Suprapubic skin (tissue), 4 donors: ENCODE results near the gene SETX. TPM values are rescaled to one million over a fixed set of nuclear protein-coding genes. Genes with fewer than 3 reads are reported as not detected.
A peak's percentile ranks its signal among the peaks of the same experiment; 100 is the strongest.

Experiments used
- DNase-seq, 2 donors: peaks; one replicate each; pipeline ENCODE4 v3.0.0-alpha.2; 2019; ENCODE audit warnings: low spot score in 2 of 2
- H3K27ac ChIP-seq: fragments of 200-600 bp; sonication (generic); one replicate; pipeline ENCODE4 v1.5.1; 2019
- H3K27me3 ChIP-seq: fragments of 200-600 bp; sonication (generic); one replicate; pipeline ENCODE4 v1.5.1; 2019
- H3K36me3 ChIP-seq: fragments of 200-600 bp; sonication (generic); one replicate; pipeline ENCODE4 v1.5.1; 2019
- H3K4me1 ChIP-seq: fragments of 200-600 bp; sonication (generic); one replicate; pipeline ENCODE4 v1.5.1; 2019
- H3K4me3 ChIP-seq: fragments of 200-600 bp; sonication (generic); one replicate; pipeline ENCODE4 v1.5.1; 2019; ENCODE audit warnings: mild to moderate bottlenecking
- H3K9me3 ChIP-seq: fragments of 200-600 bp; sonication (generic); one replicate; pipeline ENCODE4 v1.5.1; 2019
- EP300 ChIP-seq: sonication (generic); formaldehyde crosslinking; IDR thresholded peaks from one replicate; pipeline ENCODE4 v1.6.1; 2017; ENCODE audit warnings: antibody characterized with exemption
- POLR2A ChIP-seq, 2 donors: fragments of 450-650 bp; IDR thresholded peaks; one replicate each; pipeline ENCODE4 v1.6.1; 2017; ENCODE audit warnings: antibody characterized with exemption in 2 of 2, mild to moderate bottlenecking in 2 of 2, moderate library complexity in 2 of 2
- POLR2AphosphoS5 ChIP-seq, 3 donors: sonication (generic); formaldehyde crosslinking; IDR thresholded peaks; one replicate each; pipeline ENCODE4 v1.6.1; 2017; ENCODE audit warnings: antibody characterized with exemption in 3 of 3
- WGBS: methylation state at CpG from one replicate; pipeline ENCODE4 v1.1.5; 2018; 5-methylcytosine and 5-hydroxymethylcytosine counted together
- total RNA-seq, 4 donors: library from RNA; depleted of rRNA; stranded (reverse); fragments of >200 nt; gene quantifications; one replicate each; pipeline ENCODE4 v1.1.0, GENCODE V29; 2016
- TF ChIP-seq, protein P1 (sequence below), 2 donors: fragments of 200-600 bp in 1 of 2; fragments of 450-650 bp in 1 of 2; sonication (generic) in 1 of 2; IDR thresholded peaks; one replicate each; pipeline ENCODE4 v1.5.1; 2016 to 2019; ENCODE audit warnings: antibody characterized with exemption in 2 of 2, mild to moderate bottlenecking in 1 of 2, moderate library complexity in 1 of 2

The SETX gene
- total RNA-seq, 4 donors from 2014 or later, result 28.8 to 67.9 (median 39.7) TPM

DNA sequence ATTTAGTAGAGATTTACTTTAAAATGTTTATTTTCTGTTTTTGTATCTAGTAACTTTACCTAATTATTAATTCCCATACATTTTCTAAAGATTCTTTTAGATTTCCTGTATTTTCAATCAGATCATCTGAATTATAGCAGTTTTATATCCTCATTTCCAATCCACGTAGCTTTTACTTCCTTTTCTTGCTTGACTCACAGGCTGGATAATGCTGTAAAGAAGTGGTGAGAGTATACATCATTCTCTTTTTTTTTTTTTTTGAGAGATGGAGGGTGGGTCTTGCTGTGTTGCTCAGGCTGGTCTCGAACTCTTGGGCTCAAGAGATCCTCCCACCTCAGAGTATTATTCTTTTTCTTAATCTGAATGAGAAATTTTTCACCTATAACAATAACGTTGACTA lies 11.2 kb upstream of the SETX start:
- no peak for DNase-seq
- TF ChIP-seq EP300 (no peak), POLR2A (IDR thresholded peaks at IDR 0.05) (no peak), POLR2AphosphoS5 (IDR thresholded peaks at IDR 0.05) (no peak)
- TF ChIP-seq, protein P1, sequence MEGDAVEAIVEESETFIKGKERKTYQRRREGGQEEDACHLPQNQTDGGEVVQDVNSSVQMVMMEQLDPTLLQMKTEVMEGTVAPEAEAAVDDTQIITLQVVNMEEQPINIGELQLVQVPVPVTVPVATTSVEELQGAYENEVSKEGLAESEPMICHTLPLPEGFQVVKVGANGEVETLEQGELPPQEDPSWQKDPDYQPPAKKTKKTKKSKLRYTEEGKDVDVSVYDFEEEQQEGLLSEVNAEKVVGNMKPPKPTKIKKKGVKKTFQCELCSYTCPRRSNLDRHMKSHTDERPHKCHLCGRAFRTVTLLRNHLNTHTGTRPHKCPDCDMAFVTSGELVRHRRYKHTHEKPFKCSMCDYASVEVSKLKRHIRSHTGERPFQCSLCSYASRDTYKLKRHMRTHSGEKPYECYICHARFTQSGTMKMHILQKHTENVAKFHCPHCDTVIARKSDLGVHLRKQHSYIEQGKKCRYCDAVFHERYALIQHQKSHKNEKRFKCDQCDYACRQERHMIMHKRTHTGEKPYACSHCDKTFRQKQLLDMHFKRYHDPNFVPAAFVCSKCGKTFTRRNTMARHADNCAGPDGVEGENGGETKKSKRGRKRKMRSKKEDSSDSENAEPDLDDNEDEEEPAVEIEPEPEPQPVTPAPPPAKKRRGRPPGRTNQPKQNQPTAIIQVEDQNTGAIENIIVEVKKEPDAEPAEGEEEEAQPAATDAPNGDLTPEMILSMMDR (IDR thresholded peaks at IDR 0.05), result no peak
- Histone ChIP-seq H3K27me3 (no peaks in the 10 kb centered on the region), H3K36me3 (no peaks in the 10 kb centered on the region), H3K4me3 (no peak overlapping the region), H3K27ac (no peak overlapping the region), H3K4me1 (no peaks in the 10 kb centered on the region), H3K9me3 (no peaks in the 10 kb centered on the region)
- 76% methylated on average over 3 of the region's 3 CpGs for WGBS

DNA sequence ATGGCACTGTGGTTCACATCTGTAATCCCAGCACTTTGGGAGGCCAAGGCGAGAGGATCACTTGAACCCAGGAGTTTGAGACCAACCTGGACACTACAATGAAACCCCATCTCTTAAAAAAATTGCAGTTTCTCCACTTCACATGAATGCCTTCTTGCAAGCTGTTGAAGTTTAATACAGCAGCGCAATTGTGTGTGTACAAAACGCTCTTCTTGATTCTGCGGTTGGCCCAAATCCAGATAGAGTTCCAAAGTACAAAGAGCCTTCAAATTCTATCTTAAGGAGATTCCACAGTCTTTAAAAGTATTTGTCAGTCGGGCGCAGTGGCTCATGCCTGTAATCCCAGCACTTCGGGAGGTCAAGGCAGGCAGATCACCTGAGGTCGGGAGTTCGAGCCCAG lies 9.3 kb upstream of the SETX start:
- no peak overlapping the region for H3K4me3 ChIP-seq

DNA sequence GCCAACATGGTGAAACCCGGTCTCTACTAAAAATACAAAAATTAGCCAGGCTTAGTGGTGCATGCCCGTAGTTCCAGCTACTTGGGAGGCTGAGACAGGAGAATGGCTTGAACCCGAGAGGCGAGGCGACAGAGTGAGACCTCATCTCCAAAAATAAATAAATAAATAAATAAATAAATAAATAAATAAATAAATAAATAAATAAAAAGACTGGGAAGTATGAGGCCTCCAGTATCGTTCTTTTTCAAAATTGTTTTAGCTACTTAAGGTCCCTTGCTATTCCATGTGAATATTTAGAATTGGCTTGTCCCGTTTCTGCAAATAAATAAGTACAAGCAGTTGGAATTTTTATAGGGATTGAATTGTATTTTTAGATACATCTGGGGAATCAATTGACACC lies 3.0 kb upstream of the SETX start:
- Histone ChIP-seq H3K27ac (no peak overlapping the region), H3K9me3 (no peaks in the 10 kb centered on the region), H3K36me3 (peaks cover 5% of the 10 kb centered on the region), H3K4me3 (no peak overlapping the region), H3K27me3 (no peaks in the 10 kb centered on the region), H3K4me1 (peaks cover 13% of the 10 kb centered on the region)
- TF ChIP-seq, protein P1 (IDR thresholded peaks at IDR 0.05), result no peak
- no peak for TF ChIP-seq POLR2A (IDR thresholded peaks at IDR 0.05)
- no peak for TF ChIP-seq POLR2AphosphoS5 (IDR thresholded peaks at IDR 0.05)
- no peak for TF ChIP-seq EP300
- no peak for DNase-seq
- WGBS, result 85% methylated on average over 7 of the region's 7 CpGs

More for the DNA sequence above, 9.3 kb upstream of the SETX start:
- Histone ChIP-seq H3K27ac (no peak overlapping the region), H3K27me3 (no peaks in the 10 kb centered on the region), H3K4me1 (no peaks in the 10 kb centered on the region), H3K36me3 (no peaks in the 10 kb centered on the region), H3K9me3 (no peaks in the 10 kb centered on the region)
- TF ChIP-seq POLR2A (IDR thresholded peaks at IDR 0.05) (no peak), POLR2AphosphoS5 (IDR thresholded peaks at IDR 0.05) (no peak), EP300 (no peak)
- TF ChIP-seq, protein P1 (IDR thresholded peaks at IDR 0.05), result no peak
- 90% methylated on average over 9 of the region's 9 CpGs for WGBS
- DNase-seq, result no peak

DNA sequence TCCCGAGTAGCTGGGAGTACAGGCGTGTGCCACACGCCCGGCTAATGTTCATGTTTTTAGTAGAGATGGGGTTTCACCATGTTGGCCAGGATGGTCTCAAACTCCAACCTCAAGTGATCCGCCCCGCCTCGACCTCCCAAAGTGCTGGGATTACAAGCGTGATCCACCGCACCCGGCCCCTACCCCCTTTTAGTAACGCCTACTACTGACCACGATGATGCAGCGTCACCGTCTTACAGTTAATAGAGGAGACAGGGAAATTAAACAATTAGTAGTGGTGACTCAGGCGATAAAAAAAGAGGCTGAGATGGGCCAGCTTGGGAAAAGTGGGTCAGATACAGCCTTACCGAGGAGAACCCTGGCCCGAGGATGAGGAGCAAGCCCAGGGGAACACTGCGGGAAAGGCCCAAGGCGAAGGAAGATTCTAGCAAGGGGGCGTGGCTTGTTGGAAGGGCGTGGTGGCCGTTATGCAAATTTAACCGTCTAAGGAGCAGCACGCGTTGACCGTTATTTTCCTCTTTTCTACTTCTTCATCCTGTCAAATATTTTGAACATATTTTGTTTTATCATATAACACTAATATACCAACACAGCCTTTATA lies 1.6 kb upstream of the SETX start:
- Histone ChIP-seq H3K4me3 (no peak overlapping the region), H3K9me3 (no peaks in the 10 kb centered on the region), H3K27ac (no peak overlapping the region), H3K4me1 (peaks cover 25% of the 10 kb centered on the region), H3K36me3 (peaks cover 17% of the 10 kb centered on the region), H3K27me3 (no peaks in the 10 kb centered on the region)
- no peak for TF ChIP-seq POLR2AphosphoS5 (IDR thresholded peaks at IDR 0.05)
- TF ChIP-seq, protein P1 (IDR thresholded peaks at IDR 0.05), result no peak
- WGBS, result 89% methylated on average over 26 of the region's 26 CpGs
- no peak for DNase-seq

DNA sequence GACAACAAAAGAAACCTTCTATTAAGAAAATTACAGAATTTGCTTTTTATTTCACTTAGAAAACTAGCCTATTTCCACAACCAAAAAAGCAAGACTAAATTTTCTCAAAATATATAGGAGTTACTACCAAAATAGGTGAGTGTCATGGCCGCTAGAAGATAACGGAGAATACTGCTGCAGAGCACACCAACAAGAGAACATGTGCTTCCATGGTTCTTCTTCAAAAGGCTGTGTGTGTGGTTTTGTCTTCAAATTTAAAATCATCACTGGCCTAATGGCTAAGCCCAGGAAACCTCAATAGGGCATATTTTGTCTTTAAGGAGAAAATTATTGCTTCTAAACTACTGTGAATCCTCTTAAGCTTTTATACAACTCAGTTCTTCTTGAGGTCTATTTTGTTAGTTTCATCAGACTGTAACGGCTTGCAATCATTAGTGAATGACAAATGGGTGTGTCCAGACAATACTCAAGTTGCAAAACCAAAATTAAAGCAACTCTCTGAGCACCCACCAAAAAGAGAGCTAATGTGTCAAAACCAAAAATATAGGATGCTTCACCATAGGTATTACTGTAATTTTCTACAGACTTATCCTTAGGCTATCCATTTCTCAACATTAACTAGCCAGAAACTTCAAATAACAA lies 3.3 kb downstream of the SETX start:
- TF ChIP-seq, protein P1 (IDR thresholded peaks at IDR 0.05), result no peak
- TF ChIP-seq POLR2A (IDR thresholded peaks at IDR 0.05) (no peak), EP300 (no peak), POLR2AphosphoS5 (IDR thresholded peaks at IDR 0.05) (no peak)
- Histone ChIP-seq H3K4me1 (peaks cover 42% of the 10 kb centered on the region), H3K36me3 (peaks cover 64% of the 10 kb centered on the region)

More for the DNA sequence above, 3.3 kb downstream of the SETX start:
- no peaks in the 10 kb centered on the region for H3K27me3 ChIP-seq
- no peaks in the 10 kb centered on the region for H3K9me3 ChIP-seq
- 56% methylated on average over 3 of the region's 3 CpGs for WGBS
- peak overlapping the region; percentile 24 for H3K4me3 ChIP-seq
- no peak for DNase-seq
- no peak overlapping the region for H3K27ac ChIP-seq
